H54 (cell line): Measurements from ENCODE around the gene NKD2.

Experiments
- DNase-seq: peaks from one replicate; pipeline ENCODE4 v3.0.0; 2011; ENCODE audit warnings: low spot score, mixed read lengths; ENCODE audit not compliant: insufficient read length
- FAIRE-seq: peaks from 3 replicates; lab custom pipeline; 2011; peaks lifted over from hg19 to GRCh38; lab: Jason Lieb, UNC
- POLR2A ChIP-seq: IDR thresholded peaks from 2 replicates; pipeline ENCODE4 v1.6.1; 2011; ENCODE audit warnings: low read depth, mild to moderate bottlenecking, low read length

NKD2 gene, protein sequence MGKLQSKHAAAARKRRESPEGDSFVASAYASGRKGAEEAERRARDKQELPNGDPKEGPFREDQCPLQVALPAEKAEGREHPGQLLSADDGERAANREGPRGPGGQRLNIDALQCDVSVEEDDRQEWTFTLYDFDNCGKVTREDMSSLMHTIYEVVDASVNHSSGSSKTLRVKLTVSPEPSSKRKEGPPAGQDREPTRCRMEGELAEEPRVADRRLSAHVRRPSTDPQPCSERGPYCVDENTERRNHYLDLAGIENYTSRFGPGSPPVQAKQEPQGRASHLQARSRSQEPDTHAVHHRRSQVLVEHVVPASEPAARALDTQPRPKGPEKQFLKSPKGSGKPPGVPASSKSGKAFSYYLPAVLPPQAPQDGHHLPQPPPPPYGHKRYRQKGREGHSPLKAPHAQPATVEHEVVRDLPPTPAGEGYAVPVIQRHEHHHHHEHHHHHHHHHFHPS

DNA sequence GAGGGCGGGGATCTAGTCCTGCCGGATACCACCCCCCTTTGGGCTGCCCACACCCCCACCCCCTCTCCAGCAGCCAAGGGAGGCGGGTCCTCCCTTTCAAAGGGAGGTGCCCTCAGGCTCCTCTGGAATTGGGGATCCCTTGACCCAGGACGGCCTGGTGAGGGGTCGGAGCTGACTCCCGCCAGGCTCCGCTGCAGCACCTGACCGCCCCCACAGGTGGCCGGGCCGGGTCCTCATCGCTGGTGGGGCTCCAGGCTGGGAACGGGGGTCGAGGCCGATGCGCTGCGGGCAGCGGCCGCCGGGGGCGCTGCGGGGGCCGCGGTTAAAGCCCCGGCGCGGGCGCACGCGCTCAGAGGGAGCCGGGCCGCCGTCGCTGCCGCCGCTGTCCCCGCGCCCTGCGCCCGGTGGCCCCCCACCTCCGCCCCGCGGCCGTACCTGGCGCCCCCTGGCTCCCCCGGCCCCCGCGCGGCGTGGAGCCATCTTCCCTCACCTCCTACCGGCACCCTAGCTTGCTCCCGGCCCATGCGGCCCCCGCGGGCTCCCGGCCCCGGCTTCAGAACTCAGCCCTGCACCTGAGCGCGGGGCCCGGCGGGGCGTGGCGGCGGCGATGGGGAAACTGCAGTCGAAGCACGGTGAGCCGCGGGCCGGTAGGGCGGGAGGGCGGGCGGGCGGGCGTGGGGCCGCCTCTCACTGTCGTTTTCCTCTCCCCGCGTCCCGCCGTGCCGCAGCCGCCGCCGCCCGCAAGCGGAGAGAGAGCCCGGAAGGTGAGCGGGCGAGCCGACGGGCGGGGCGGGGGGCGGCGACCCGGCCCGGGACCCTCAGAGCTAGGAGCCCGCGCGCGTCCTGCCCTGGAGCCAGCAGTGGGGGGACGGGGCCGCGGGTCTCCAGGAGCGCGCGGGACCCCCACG is at the start of gene NKD2:
TSS of gene NKD2 (plus strand) at position 352 of the 908 bp plus-strand sequence. CDS start at position 608, 256 bp downstream.
- no peak for FAIRE-seq
- no peak for TF ChIP-seq POLR2A
- no peak for DNase-seq

DNA sequence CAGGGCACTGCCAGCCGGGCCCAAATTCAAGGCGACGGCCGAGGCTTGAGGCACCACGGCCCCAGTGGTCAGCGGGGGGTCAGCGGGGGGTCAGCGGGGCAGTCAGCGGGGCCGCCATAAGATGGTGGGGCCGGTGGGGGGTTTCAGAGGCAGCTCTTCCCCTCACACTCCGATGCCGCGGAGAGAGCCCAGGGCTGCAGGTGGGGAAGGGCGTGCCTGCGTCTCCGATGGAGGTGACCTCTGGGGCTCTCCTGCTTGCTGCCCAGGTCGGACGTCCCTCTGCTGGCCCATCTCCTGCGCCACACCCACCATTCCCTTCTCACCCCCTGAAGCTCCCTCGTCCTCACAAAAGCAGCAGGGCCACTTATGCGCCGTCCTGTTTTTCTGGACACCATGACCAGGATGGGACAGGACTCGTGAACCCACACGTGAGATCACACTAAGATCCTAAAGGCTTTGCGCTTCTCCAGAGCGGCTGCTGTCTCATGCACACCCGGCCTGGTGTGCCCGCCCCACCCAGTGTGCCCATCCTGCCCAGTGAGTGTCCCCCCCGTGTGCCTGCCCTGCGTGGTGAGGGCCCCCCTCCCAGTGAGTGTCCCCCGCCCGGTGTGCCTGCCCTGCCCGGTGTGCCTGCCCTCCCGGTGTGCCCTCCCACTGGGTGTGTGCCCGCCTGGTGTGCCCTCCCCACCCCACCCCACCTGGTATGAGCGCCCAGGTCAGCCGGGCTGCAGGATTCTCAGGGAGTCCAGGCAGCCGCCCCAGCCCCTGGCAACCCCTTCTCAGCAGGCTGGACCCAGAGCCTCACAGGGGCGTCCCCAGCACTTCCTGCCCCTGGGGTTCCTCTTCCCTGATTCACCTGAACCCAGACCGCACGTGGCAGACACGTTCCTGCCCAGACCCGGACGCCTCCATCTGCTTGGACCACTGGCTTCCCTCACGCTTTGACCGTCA is 48.7 kb upstream of the NKD2 start:
- DNase-seq: no peak
- no peak for FAIRE-seq
- TF ChIP-seq POLR2A: no peak

DNA sequence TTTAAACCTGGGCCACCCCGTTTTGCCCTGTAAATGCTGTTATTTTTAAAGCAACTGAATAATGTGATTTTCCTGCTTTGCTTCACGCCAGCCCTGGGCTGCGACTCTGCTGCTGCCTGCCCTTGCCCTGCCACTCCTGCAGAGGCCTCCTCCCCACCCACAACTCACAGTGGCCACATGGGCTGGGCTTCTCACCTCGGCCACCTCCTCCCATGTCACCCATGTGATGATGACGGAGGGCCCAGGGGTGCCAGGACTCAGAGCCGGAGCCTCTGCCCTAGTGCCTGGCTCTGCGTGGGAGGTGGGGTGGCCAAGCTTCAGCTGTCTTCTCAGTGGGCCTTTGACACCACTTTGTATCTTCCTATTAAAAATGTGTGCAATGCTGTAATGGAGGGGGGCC is 48.1 kb upstream of the NKD2 start:
- no peak for FAIRE-seq
- DNase-seq: no peak
- TF ChIP-seq POLR2A: no peak

DNA sequence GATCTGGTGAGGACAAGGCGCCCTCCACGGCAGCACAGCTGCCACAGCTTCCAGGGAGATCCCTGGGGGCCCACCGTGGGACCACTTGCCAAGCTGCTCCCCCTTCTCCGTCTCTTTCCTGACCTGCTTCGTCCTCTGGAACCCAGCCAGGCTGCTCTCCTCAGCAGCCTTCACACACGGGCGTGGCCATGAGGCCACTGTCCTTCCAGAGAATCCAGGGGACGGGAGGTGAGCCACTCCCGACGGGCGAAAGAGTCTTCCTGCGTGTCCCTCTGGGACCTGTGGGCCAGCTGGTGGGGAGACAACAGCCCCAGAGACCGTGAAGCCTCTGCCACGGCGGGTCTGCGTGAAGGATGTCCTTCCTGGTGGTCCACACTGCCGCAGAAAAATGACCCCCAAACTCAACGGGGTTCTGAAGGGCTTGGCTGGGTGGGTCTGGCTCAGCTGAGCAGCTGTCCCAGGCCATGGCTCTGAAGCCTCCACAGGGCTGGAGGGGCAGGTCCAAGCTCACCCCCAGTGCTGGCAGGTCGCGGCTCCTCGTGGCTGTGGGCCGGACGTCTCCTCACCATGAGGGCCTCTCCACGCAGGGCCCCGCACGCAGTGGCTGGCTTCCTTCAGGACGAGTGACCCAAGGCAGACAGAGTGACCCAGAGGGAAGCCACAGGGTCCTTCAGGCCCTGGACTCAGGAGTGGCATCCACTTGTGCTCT is 47.4 kb upstream of the NKD2 start:
- TF ChIP-seq POLR2A: no peak
- no peak for DNase-seq
- no peak for FAIRE-seq

DNA sequence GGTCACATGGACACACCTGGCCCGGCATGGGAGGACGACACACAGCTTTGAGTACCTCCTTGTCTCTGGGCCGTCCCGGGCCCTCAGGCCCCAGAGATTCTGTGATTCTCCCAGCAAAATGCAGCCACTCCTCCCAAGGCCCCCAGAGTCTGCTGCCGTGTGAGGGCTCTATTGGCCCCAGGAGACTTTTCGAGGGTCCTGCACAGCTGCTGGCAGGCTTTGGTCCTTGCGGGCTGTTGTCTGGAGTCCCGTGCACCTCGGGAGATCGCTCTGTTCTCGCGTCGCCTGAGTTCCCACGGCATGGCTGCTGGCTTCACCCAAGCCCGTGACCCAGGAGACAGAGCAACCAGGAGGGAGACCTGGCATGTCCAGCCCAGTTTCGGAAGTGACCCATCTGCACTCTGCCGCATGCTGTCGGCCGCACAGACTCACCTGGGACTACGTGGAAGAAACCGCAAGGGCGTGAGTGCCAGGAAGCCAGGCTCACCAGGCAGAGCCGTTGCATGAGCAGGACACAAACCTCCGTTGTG is 46.8 kb upstream of the NKD2 start:
- no peak for TF ChIP-seq POLR2A
- FAIRE-seq: no peak

DNA sequence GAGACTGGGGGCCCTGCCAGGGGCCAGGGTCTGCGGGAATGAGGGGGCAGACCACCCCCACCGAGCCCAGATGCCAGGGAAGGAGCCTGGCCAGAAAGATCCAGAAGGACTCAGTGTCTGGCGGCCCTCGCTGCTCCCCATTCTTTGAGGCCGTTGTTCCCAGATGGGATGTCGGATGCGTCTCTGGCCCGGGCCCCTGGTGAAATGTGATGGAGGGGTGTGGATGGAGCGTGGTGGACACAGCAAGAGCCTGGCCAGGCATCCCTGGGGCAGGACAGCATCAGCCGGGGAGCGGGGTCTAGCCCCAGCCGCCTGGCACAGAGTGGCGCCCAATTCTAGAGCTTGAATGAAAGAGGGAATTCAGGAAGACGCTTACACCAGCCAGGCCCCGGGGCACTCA is 46.2 kb upstream of the NKD2 start:
- no peak for TF ChIP-seq POLR2A
- no peak for DNase-seq
- no peak for FAIRE-seq

More for the DNA sequence above, 46.8 kb upstream of the NKD2 start:
- DNase-seq: no peak

DNA sequence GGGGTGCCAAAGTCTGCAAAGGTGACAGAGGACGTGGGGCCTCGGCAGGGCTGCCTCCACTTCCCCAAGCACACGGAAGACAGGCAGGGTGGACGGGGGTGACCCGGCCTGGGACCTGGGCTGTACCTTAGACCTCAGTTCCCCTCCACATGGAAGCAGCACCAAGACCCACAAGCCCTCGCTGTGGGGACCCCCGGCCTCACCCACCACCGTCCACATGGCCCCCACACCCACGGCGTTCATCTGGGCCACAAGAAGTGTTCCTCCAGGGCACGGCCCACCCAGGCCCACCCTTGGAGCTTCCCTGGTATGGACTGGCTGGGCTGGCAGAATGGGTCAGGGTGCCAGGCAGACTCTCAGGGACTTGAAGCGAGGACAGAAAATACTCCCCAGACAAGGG is 45.8 kb upstream of the NKD2 start:
- no peak for TF ChIP-seq POLR2A
- no peak for DNase-seq
- FAIRE-seq: no peak

DNA sequence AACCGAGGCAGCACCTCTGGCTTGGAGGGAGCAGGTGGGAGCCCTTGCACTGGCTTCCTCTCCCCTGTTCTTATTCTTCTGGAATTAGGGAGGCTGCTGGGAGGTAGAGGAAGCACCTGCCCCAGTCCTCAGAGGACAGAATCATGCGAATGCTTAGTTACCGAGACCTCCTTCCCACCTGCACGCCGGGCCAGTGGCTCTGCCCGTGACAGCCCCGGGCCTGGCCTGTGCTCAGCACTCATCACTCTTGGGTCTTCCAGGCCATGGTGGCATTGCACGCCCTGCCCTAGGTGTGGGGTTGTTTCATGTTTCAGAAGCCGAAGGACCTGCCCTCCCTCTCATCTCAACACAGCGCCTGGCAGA is 45.3 kb upstream of the NKD2 start:
- TF ChIP-seq POLR2A: no peak
- DNase-seq (no peak), FAIRE-seq (no peak)

DNA sequence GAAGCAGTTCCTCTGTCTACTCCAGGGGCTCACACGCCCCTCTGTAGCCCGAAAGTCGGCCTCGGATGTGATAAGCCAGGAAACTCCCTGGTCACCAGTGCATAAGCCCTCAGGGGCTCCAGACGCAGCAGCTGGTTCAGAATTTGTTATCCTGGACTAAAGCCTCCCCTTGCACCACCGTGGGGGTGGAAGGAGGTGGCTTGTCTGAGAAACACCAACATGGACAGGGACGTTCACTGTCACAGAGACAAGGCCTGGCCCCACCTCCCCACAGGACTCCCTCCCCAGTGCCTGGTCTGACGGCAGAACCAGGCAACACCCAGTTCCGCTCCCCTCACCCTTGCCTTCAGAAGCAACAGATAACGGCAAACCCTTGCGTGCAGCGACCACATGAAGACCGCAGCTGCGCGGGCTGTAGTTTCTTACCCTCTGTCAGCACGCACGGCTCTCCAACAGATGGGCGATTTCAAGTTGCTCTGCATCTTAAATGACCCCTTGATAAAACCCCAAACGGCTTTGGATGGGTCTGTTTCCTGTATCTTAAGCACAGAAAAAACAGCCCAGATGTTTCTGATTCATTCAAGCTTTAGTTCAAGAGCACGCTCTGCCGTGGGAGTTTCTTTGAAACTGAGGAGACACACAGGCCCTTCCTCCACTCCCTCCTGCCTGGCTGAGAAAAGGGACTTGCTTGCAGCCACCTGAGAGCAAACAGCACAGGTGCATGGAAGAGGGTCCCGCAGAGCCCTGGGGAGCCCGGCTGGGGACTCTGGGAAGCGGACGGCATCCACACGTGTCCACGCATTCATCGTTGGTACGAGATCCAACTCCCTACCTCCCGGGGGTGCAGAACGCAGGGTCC is 44.7 kb upstream of the NKD2 start:
- DNase-seq (no peak), FAIRE-seq (no peak)
- TF ChIP-seq POLR2A: no peak

DNA sequence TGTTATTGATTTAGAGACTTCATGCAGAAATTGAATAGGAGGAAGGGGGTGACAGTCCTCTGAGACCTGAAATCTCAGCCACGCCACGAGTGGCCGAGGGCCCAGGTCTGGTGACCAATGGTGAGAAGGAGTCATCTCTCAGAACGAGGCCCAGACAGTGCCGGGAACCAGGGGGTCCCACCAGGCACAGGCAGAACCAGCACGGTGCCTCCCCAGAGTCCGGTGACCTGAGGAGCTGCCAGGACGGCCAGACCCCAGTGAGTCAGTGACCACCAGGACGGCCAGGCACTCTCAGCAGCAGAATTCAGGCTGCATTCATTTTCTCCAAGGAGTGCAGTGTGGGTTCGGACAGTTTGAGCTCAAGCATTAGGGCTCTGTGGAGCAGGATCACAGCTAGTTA is 43.8 kb upstream of the NKD2 start:
- no peak for TF ChIP-seq POLR2A
- FAIRE-seq: no peak
- no peak for DNase-seq

DNA sequence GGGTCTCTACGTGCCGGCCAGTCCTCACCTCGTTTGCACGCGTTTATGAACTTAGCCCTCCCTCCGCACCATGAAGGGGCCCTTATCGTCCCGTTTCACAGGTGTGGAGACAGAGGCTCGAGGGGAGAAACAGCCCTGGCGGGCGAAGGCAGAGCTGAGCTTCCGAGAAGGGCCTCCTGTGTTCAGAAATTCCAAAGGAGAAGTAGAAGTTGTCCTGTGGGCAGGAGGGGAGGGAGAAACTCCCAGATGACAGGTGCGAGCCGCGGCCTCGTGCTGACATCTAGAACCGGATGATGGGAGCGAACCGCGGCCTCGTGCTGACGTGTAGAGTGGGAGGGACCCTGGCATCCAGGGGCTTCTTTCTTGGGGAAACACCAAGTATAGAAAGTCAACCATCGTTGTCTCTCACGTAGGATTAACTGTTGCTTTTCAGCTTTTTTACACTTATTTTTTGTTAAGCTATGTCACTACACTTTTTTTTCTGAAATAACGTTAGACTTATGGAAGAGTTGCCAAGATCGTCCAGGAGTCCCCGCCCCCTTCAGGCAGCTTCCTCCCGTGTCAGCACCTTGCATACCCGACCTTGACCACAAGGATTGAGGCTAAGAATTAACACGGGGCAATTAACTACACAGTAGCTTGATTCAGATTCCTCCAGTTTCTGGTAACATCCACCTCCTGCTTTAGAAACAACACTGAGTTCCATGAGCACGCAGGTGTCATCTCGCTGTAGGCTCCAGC is 42.8 kb upstream of the NKD2 start:
- FAIRE-seq (no peak), DNase-seq (no peak)
- TF ChIP-seq POLR2A: no peak
